ENCODE results near the gene TGFBR3L.

The TGFBR3L gene

GRCh38 chr19:7965921-7966665 lies 51.5 kb downstream of the TGFBR3L start:
- H3K27me3 ChIP-seq = no peaks in the 10 kb centered on the region
- no peaks in the 10 kb centered on the region for H3K4me1 ChIP-seq
- H3K4me2 ChIP-seq = no peak overlapping the region
- peaks cover 100% of the 10 kb centered on the region for H3K36me3 ChIP-seq
- H3K27ac ChIP-seq = no peak overlapping the region
- TF ChIP-seq Cebpa-rat (IDR thresholded peaks at IDR 0.05) = no peak
- H3K9ac ChIP-seq = no peak overlapping the region
- H3K4me3 ChIP-seq = no peak overlapping the region
- no peaks in the 10 kb centered on the region for H3K9me3 ChIP-seq
- H4K20me1 ChIP-seq = peaks cover 87% of the 10 kb centered on the region

- Histone ChIP-seq H3K9me3 (no peaks in the 10 kb centered on the region), H3K36me3 (peaks cover 100% of the 10 kb centered on the region), H3K4me1 (no peaks in the 10 kb centered on the region)
These were observed 53.6 kb downstream of the TGFBR3L start for GRCh38 chr19:7968008-7968795.

More at GRCh38 chr19:7968008-7968795, 53.6 kb downstream of the TGFBR3L start:
- H3K9ac ChIP-seq = no peak overlapping the region
- no peak overlapping the region for H3K4me3 ChIP-seq
- H4K20me1 ChIP-seq = peaks cover 98% of the 10 kb centered on the region
- no peak overlapping the region for H3K4me2 ChIP-seq
- H3K27ac ChIP-seq = no peak overlapping the region
- no peak for TF ChIP-seq Cebpa-rat (IDR thresholded peaks at IDR 0.05)
- H3K27me3 ChIP-seq = no peaks in the 10 kb centered on the region

Data from BLaER1 (cell line).